Measurements from ENCODE around the gene KIF16B. TPM values are rescaled to one million over a fixed set of nuclear protein-coding genes. Genes with fewer than 3 reads are reported as not detected.

KIF16B gene
- total and polyA plus RNA-seq, 5 donors: 11.4 to 20.4 (median 17.3) TPM

DNA sequence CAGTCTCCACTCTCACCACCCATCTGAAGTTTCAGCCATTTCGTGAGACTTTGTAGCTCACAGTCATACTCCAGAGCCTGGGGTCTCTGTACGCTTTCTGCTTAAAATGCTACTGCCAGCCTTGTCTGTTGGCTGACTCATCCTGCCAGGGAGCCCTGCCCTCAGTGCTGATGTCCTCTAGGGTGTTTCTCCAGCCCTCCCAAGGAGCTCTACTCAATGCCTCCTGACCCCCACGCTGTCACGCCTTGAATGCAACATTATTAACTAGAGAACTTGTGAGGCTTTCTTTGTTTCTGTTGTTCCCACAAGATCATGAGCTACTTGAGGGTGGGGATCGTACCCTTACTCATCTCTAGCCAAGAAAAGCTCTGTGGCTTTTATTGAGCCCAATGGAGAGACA lies 20.1 kb downstream of the KIF16B start:
- ATAC-seq: no peak
- no peak overlapping the region for H3K27ac ChIP-seq (ENCODE audit: low read length)
- no peak for DNase-seq
- H3K9me3 ChIP-seq (ENCODE audit: control insufficient read depth, low read length): no peaks in the 10 kb centered on the region
- no peak overlapping the region for H3K4me3 ChIP-seq (ENCODE audit: low read length)
- H3K27me3 ChIP-seq (ENCODE audit: control insufficient read depth, insufficient read depth): no peaks in the 10 kb centered on the region
- intact Hi-C loops (cut with DNase I): no loop called here
- 91% methylated on average over 5 of the region's 5 CpGs for WGBS
- H3K4me1 ChIP-seq (ENCODE audit: control insufficient read depth, insufficient read depth, low read length): peaks cover 6% of the 10 kb centered on the region

DNA sequence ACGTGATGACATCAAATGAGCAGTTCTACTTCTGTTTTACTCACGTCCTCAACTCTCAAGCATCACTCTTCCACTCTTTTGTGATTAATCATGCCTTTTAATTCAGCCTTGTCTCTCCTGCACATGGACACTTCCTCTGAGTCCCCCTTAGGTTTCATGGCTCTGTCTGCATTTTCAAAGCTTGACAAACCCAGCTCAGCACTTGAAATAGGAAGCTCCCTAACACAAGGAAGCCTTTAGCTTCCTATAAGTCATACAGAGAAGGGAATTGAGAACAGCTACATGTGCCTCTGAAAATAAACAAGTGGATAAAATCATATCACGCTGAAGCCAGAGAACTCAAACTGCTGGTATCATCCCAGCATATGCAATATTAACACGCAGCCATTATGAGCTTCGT lies 21.2 kb downstream of the KIF16B start:
- ATAC-seq (no peak), DNase-seq (no peak)
- Histone ChIP-seq H3K9me3 (ENCODE audit: control insufficient read depth, low read length) (no peaks in the 10 kb centered on the region), H3K4me3 (ENCODE audit: low read length) (no peak overlapping the region), H3K27ac (ENCODE audit: low read length) (no peak overlapping the region), H3K4me1 (ENCODE audit: control insufficient read depth, insufficient read depth, low read length) (peaks cover 6% of the 10 kb centered on the region), H3K27me3 (ENCODE audit: control insufficient read depth, insufficient read depth) (no peaks in the 10 kb centered on the region)
- 83% methylated on average over 5 of the region's 5 CpGs for WGBS
- intact Hi-C loops (cut with DNase I): no loop called here

DNA sequence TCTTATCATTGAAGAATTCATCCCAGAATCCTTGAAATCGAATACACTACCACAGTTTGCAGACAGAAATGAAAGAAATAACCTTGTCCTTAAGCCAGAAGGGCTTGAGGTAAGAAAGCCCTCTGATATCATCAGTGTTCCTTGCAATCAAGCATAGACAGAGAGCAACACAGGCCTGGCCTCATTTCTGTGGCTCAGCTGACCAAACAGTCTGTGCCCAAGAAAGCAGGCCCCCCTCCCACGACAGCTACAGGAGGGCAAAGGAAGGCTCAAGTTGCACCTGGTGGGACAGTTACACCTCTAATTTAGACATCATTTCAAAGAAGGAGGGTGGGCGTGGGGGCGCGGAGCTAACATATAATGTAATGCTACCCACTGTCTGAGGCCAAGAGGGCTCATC lies 21.6 kb downstream of the KIF16B start:
- DNase-seq (no peak), ATAC-seq (no peak)
- intact Hi-C loops (cut with DNase I): no loop called here
- H3K4me3 ChIP-seq (ENCODE audit: low read length): no peak overlapping the region
- 87% methylated on average over 5 of the region's 5 CpGs for WGBS
- peaks cover 6% of the 10 kb centered on the region for H3K4me1 ChIP-seq (ENCODE audit: control insufficient read depth, insufficient read depth, low read length)
- H3K9me3 ChIP-seq (ENCODE audit: control insufficient read depth, low read length): no peaks in the 10 kb centered on the region
- no peak overlapping the region for H3K27ac ChIP-seq (ENCODE audit: low read length)
- H3K27me3 ChIP-seq (ENCODE audit: control insufficient read depth, insufficient read depth): no peaks in the 10 kb centered on the region

DNA sequence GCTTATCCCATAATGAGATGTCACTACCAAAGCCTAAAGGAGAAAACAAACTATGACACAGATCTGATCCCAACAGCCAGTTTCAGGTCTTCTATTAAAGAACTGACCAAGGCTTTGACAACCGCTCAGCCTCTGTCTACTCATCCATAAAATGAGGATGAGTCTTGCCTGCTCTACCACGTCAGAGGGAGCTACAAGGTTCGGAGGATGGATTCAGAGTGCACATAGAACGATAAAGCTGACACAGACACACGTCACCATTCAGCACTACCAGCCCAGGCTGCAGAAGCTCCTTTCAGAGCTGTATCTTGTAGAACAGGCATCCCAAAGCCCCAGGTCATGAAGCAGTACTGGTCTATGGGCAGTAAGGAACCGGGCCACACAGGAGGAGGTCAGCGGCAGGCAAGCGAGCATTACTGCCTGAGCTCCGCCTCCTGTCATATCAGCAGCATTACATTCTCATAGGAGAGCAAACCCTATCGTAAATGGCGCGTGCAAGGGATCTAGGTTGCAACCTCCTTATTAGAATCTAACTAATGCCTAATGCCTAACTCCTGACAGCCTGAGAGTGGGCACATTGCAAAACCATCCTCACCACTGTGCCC lies 25.1 kb downstream of the KIF16B start:
- WGBS: 91% methylated on average over 12 of the region's 12 CpGs
- Histone ChIP-seq H3K4me1 (ENCODE audit: control insufficient read depth, insufficient read depth, low read length) (no peaks in the 10 kb centered on the region), H3K27ac (ENCODE audit: low read length) (no peak overlapping the region), H3K4me3 (ENCODE audit: low read length) (no peak overlapping the region), H3K27me3 (ENCODE audit: control insufficient read depth, insufficient read depth) (no peaks in the 10 kb centered on the region), H3K9me3 (ENCODE audit: control insufficient read depth, low read length) (no peaks in the 10 kb centered on the region)
- ATAC-seq (no peak), DNase-seq (no peak)
- intact Hi-C loops (cut with DNase I): no loop called here

DNA sequence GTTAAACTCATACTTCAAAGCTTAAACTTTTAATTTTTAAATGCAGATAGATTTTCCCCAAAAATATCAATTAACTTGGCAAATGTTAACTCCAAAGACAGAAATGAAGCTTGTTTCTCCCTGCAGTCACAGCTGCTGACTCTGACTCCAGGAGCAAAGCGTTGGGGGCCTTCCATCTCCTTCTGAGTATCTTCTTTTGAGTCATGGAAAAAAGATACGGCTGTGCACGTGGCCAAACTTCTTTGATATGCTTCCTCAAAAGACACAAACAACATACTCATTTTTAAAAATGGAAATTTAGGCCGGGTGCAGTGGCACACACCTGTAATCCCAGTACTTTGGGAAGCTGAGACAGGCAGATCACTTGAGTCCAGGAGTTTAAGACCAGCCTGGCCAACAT lies 28.3 kb downstream of the KIF16B start:
- Histone ChIP-seq H3K27me3 (ENCODE audit: control insufficient read depth, insufficient read depth) (no peaks in the 10 kb centered on the region), H3K4me1 (ENCODE audit: control insufficient read depth, insufficient read depth, low read length) (peaks cover 10% of the 10 kb centered on the region), H3K27ac (ENCODE audit: low read length) (no peak overlapping the region), H3K4me3 (ENCODE audit: low read length) (no peak overlapping the region), H3K9me3 (ENCODE audit: control insufficient read depth, low read length) (no peaks in the 10 kb centered on the region)
- 61% methylated on average over 4 of the region's 4 CpGs for WGBS
- intact Hi-C loops (cut with DNase I): no loop called here
- no peak for ATAC-seq
- no peak for DNase-seq

DNA sequence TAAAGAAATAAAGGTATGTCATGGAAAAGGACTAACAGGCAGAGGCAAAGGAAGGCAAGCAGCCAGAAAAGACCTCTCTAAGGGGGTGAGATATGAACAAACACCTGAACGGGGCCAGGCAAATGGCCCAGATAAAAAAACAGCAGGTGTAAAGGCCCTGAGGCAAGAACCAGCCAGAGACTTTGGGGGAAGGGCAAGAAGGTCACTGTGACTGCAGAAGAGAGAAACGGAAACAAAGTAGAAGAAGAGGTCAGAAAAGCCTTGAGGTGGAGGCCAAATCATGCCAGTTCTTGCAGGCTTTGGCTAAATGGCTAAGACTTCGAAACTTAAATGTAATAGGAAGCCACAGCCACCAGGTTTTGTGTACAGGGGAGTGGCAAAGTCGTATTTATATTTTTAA lies 30.8 kb downstream of the KIF16B start:
- Histone ChIP-seq H3K27me3 (ENCODE audit: control insufficient read depth, insufficient read depth) (no peaks in the 10 kb centered on the region), H3K4me3 (ENCODE audit: low read length) (no peak overlapping the region), H3K27ac (ENCODE audit: low read length) (no peak overlapping the region), H3K4me1 (ENCODE audit: control insufficient read depth, insufficient read depth, low read length) (peaks cover 13% of the 10 kb centered on the region), H3K9me3 (ENCODE audit: control insufficient read depth, low read length) (no peaks in the 10 kb centered on the region)
- 89% methylated on average over 4 of the region's 4 CpGs for WGBS
- no peak for ATAC-seq
- intact Hi-C loops (cut with DNase I): no loop called here
- no peak for DNase-seq

DNA sequence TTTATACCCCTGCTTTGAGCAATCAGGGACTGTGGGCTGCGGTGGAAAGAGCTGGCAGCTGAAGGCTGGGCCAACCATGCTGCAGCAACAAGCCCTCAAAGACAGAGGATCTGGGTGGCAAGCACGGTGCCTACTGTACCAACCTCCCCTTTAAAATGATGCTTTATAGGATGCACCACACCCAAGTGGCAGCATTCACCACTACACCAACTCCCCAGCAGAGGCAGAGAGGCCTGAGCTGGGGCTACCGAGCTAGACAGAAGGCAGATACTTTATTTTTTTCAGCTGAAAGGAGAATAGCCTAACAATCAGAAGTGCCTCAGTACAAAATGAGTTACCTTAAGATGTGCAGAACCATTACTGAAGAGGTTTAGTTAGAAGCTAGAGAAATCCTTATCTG lies 31.4 kb downstream of the KIF16B start:
- intact Hi-C loops (cut with DNase I): no loop called here
- Histone ChIP-seq H3K27ac (ENCODE audit: low read length) (no peak overlapping the region), H3K4me1 (ENCODE audit: control insufficient read depth, insufficient read depth, low read length) (peaks cover 16% of the 10 kb centered on the region), H3K4me3 (ENCODE audit: low read length) (no peak overlapping the region), H3K9me3 (ENCODE audit: control insufficient read depth, low read length) (no peaks in the 10 kb centered on the region), H3K27me3 (ENCODE audit: control insufficient read depth, insufficient read depth) (no peaks in the 10 kb centered on the region)
- WGBS: 91% methylated on average over 3 of the region's 3 CpGs
- no peak for DNase-seq
- peak in 1 of 2 donors; percentile 9 for ATAC-seq

DNA sequence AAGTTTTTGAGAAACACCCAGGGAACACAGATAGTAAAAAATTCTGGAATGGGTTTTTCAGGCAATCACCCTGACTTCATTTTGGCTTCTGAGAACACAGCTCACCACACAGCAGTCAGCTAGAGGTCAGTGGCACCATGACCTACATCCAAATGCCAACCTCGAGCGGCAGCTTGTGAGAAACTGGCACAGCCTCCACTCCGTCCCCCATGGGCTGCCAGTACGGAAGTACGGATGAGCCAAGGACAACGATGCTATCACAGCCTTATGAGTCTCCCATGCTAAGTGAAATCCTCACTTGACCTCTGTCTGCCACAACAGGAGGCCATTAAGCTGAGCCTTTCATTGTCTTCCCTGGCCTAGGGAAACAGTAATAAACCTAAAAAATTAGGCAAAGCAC lies 32.0 kb downstream of the KIF16B start:
- DNase-seq: peak; percentile 56 to 78 (median 74)
- intact Hi-C loops (cut with DNase I): no loop called here
- H3K27me3 ChIP-seq (ENCODE audit: control insufficient read depth, insufficient read depth): no peaks in the 10 kb centered on the region
- WGBS: 29% methylated on average over 6 of the region's 6 CpGs
- peak overlapping the region; percentile 19 for H3K27ac ChIP-seq (ENCODE audit: low read length)
- H3K9me3 ChIP-seq (ENCODE audit: control insufficient read depth, low read length): no peaks in the 10 kb centered on the region
- H3K4me3 ChIP-seq (ENCODE audit: low read length): no peak overlapping the region
- peaks cover 16% of the 10 kb centered on the region for H3K4me1 ChIP-seq (ENCODE audit: control insufficient read depth, insufficient read depth, low read length)
- ATAC-seq: peak; percentile 92

DNA sequence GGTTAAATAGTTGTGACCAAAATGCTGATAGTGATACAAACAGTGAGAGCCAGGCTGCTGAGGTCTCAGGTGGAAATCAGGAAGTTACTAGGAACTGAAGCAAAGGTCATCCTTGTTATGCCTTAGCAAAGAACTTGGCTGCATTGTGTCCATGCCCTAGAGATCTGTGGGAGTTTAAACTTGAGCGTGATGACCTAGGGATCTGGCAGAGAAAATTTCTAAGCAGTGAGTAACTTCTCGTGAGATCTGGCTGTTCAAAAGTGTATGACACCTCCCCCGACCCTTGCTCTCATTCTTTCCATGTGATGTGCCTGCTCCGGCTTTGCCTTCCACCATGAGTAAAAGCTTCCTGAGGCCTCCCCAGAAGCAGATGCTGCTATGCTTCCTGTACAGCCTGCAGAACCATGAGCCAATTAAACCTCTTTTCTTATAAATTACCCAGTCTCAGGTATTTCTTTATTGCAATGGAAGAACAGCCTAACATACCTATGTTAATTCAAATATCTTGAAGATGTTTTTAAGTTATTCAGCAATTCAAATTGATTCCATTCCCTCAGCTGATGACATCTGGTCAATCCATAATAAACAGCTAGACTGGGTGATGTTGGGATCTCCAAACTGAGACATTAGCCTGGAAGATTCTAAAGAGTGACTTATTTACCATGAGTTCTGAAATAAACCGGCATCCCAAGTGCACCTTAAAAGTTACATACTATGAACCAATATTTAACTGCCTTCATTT lies 33.8 kb downstream of the KIF16B start:
- no peaks in the 10 kb centered on the region for H3K9me3 ChIP-seq (ENCODE audit: control insufficient read depth, low read length)
- intact Hi-C loops (cut with DNase I): no loop called here
- no peak overlapping the region for H3K27ac ChIP-seq (ENCODE audit: low read length)
- H3K27me3 ChIP-seq (ENCODE audit: control insufficient read depth, insufficient read depth): no peaks in the 10 kb centered on the region
- H3K4me1 ChIP-seq (ENCODE audit: control insufficient read depth, insufficient read depth, low read length): peaks cover 16% of the 10 kb centered on the region
- no peak for ATAC-seq
- no peak for DNase-seq
- H3K4me3 ChIP-seq (ENCODE audit: low read length): no peak overlapping the region
- 75% methylated on average over 5 of the region's 5 CpGs for WGBS

DNA sequence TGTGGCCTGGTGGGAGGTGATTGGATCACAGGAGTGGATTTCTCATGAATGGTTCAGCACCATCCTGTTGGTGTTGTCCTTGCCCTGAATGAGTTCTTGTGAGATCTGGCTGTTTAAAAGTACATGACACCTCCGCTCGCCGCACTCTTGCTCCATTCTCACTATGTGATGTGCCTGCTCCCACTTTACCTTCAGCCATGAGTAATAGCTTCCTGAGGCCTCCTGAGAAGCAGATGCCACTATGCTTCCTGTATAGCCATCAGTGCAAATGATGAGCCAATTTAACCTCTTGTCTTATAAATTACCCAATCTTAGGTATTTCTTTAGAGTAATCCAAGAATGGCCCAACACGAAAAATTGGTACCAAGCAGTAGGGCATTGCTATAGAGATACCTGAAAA lies 34.5 kb downstream of the KIF16B start:
- Histone ChIP-seq H3K27ac (ENCODE audit: low read length) (no peak overlapping the region), H3K4me3 (ENCODE audit: low read length) (no peak overlapping the region), H3K27me3 (ENCODE audit: control insufficient read depth, insufficient read depth) (no peaks in the 10 kb centered on the region), H3K4me1 (ENCODE audit: control insufficient read depth, insufficient read depth, low read length) (peaks cover 16% of the 10 kb centered on the region), H3K9me3 (ENCODE audit: control insufficient read depth, low read length) (no peaks in the 10 kb centered on the region)
- 96% methylated on average over 4 of the region's 4 CpGs for WGBS
- ATAC-seq: no peak
- no peak for DNase-seq
- intact Hi-C loops (cut with DNase I): no loop called here

DNA sequence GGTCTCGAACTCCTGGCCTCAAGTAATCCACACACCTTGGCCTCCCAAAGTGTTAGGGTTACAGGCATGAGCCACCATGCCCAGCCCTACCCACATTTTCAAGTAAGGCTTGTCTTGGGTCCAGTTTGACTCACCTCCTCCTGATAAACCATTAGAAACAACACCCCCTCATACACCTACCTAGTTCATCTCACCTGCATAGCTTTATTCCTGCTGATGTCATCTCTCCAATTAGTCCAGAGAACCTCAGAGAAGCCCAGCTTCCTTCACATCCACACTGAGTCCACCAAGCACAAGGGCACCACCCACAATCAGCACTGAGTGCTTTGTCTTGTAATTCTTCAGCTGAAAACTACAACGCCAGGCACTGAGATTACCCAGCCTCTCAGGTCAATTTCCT lies 35.3 kb downstream of the KIF16B start:
- H3K4me3 ChIP-seq (ENCODE audit: low read length): no peak overlapping the region
- H3K9me3 ChIP-seq (ENCODE audit: control insufficient read depth, low read length): no peaks in the 10 kb centered on the region
- ATAC-seq (no peak), DNase-seq (no peak)
- H3K27me3 ChIP-seq (ENCODE audit: control insufficient read depth, insufficient read depth): no peaks in the 10 kb centered on the region
- WGBS: 99% methylated on average over 2 of the region's 2 CpGs
- intact Hi-C loops (cut with DNase I): no loop called here
- H3K27ac ChIP-seq (ENCODE audit: low read length): no peak overlapping the region
- peaks cover 17% of the 10 kb centered on the region for H3K4me1 ChIP-seq (ENCODE audit: control insufficient read depth, insufficient read depth, low read length)

All from right cardiac atrium (tissue), 5 donors.